GM04503 (cell line): ENCODE results near the gene LYPD3.

Experiments
- DNase-seq: peaks from one replicate; pipeline ENCODE4 v3.0.0-alpha.2; 2012; ENCODE audit warnings: low read depth

The LYPD3 gene

DNA sequence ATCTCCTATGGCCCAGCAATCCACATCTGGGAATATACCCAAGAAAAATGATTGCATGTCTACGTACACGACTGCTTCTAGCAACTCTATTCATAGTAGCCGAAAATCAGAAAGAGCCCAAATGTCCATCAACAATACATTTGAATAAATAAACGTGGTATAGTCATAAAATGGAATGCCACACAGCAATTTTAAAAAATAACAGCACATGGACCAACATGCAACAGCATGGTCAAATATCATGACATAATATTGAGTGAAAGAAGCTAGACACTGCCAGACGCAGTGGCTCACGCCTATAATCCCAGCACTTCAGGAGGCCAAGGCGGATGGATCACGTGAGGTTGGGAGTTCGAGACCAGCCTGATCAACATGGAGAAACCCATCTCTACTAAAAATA lies 34.4 kb downstream of the LYPD3 start:
- no peak for DNase-seq

DNA sequence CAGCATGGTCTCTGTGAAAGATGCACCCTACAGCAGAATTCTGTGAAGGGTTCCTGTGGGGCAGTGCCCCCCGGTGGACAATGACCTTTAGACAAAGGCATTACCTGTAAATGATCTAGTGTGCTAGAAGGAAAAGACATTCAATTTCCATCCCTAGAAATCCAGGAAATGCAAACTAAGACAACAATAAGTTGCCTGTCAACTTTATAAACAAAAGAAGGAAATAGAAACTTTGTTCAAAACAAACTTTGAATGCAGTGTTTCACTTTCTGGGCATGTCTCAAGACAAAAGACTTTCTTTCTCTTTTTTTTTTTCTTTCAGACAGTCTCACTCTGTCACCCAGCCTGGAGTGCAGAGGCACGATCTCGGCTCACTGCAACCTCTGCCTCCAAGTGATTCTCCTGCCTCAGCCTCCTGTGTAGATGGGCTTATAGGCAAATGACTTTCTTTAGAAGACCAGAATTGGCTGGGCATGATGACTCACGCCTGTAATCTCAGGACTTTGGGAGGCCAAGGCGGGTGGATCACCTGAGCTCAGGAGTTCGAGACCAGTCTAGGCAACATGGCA lies 35.2 kb downstream of the LYPD3 start:
- DNase-seq: no peak

- no peak for DNase-seq
Measured at GRCh38 chr19:43429395-43429794, 36.0 kb downstream of the LYPD3 start.

GRCh38 chr19:43425567-43426392 lies 39.6 kb downstream of the LYPD3 start:
- no peak for DNase-seq

DNA sequence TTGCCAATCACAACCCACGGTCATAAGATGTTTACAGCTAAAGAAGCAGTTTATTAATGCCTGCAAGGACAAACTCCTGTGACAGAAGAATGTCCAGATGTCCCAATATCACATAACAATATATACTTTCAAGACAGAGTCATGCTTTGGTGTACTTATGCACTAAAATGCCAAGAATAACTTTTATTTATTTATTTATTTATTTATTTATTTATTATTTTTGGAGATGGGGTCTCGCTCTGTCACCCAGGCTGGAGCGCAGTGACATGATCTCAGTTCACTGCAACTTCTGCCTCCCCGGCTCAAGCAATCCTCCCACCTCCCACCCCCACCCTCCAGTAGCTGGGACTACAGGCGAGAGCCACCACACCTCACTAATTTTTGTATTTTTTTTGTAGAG lies 41.6 kb downstream of the LYPD3 start:
- DNase-seq: no peak

- no peak for DNase-seq
Measured at GRCh38 chr19:43422689-43423066, 42.7 kb downstream of the LYPD3 start.

GRCh38 chr19:43422000-43422688 lies 43.3 kb downstream of the LYPD3 start:
- DNase-seq: no peak

DNA sequence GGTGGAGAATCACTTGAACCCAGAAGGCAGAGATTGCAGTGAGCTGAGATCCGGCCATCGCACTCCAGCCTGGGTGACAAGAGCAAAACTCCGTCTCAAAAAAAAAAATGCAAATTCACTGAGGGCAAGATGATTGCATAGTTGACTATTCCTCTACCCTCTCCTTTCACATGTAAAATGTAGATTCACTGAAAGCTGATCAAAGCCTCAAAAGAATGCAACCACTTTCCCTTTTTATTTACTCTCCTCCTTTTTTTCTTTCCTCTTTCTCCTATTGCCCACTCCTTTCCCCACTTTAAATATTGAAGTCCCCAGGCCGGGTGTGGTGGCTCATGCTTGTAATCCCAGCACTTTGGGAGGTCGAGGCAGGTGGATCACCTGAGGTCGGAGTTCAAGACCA lies 44.5 kb downstream of the LYPD3 start:
- no peak for DNase-seq

DNA sequence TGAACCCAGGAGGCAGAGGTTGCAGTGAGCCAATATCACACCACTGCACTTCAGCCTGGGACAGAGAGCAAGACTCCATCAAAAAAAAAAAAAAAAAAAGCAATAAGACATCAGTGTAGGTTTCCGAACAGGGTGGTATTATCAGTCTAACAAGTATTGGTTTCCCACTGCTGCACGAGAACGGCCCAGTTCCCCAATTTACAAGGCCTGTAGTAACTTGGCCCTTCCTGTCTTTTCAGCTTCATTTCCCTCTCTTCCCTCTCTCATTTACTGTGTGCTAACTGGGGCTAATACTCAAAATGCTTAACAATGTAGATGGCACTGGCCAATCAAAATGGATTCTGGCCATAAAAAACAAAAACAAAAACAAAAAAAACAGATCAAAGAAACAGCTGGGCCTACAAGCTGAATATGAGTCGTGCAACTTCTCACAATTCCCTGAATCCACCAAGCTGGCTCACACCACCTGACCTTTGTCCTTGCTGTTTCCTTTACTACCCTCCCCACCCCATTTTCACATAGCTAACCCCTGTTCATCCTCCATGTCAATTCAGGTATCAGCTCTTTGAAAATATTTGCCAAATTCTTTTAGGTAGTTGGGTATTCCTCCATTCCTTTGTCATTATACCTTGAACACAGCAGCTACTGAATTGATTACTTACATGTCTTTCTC lies 48.3 kb downstream of the LYPD3 start:
- no peak for DNase-seq

DNA sequence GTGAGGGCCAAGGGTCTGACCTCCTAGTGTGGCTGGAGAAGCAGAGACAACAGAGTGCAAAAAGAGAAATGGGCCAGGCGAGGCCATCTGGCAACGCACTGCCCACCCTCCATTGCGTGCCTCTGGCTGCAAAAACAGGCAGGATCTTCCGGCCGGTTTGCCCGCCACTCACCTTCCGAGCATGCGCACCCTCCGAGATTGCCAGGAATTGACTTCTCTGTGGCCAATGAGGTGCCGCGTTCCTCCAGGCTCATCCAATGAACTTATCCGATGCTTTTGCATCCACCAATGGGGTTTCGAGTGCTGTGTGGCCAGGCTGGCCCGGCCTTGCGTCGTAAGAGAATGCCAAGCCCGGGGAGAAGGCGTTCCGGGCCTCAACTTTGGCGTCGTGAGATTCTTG lies 50.9 kb downstream of the LYPD3 start, which contains the start of gene TEX101:
TEX101 (plus strand) TSS at position 337 of the 400 bp plus-strand sequence. CDS start 1,030 bp downstream, outside the sequence.
- no peak for DNase-seq

GRCh38 chr19:43412441-43412840 lies 53.0 kb downstream of the LYPD3 start:
- DNase-seq: no peak
